ENCODE results near the gene OTOS.

The OTOS gene

GRCh38 chr2:240166761-240167587 is 26.5 kb upstream of the OTOS start:
- no peak for DNase-seq

- DNase-seq, result no peak
These were observed 25.7 kb upstream of the OTOS start for GRCh38 chr2:240166191-240166590.

- no peak for DNase-seq
These were observed 25.2 kb upstream of the OTOS start for GRCh38 chr2:240165661-240166060.

GRCh38 chr2:240165034-240165433 is 24.6 kb upstream of the OTOS start:
- DNase-seq, result no peak

DNA sequence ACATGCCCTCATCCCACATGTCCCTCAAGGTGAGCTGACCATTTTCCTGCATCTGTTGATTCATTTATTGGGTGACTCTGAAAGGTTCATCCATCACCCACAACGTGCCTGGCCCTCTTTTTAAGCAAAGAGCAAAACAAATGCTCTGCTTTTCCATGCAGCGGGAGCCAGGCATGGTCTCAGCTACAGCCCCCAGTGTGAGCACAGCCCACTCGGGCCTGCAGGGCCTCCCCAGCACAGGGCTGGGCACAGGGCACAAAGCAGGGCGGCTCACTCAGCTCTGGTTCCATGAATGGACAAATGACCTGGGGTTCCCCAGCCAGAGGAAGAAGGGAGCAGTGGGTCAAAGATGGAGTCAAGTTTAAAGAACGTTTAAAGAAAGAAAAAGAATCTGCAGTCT is 24.1 kb upstream of the OTOS start:
- no peak for DNase-seq

DNA sequence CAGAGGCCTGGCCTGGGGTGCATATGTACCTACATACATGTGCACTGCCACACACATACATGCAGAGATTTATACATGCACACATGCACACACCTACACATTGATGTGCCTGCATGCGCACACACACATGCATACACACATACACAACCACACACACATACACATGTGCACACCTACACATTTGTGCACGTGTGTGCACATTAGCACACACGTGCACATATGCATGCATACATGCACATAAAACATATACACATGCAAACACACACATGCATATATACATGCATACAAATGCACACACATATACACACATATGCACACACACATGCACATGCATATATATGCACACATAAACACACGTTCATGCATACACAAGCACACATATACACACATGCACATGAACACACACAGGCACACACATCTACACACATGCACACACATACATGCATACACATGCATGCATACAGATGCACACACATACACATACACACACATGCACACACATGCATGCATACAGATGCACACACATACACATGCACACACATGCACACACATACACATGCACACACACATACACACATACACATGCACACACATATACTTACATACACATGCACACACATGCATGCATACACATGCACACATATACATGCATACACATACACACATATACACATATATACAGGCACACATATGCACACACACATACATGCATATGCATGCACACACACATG is 23.6 kb upstream of the OTOS start:
- no peak for DNase-seq

- no peak for DNase-seq
These were observed 22.7 kb upstream of the OTOS start for GRCh38 chr2:240162939-240163714.

DNA sequence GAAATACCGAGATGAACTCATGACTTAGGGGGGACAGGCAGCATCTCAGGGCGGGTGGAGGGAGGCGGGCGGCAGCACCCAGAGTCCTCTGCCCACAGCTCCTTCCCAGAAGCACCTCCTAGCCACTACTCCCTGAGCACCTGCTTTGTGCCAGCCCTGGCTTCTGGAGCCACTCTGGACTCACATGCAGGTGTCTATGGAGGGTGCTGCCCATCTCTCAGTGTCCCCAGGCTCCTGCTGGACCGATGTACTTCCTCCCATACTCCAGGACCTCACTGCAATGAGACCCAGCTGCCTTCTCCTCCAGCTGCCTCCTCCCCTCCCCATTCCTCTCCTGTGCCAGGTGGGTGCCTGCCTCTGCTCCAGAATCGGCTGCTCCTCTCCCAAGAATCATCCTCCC is 22.1 kb upstream of the OTOS start:
- DNase-seq, result no peak

- no peak for DNase-seq
These were observed 21.6 kb upstream of the OTOS start for GRCh38 chr2:240162032-240162431.

GRCh38 chr2:240161087-240161750 is 20.8 kb upstream of the OTOS start:
- DNase-seq, result no peak

- DNase-seq, result no peak
These were observed 20.0 kb upstream of the OTOS start for GRCh38 chr2:240160291-240161086.

GRCh38 chr2:240159251-240159839 is 18.9 kb upstream of the OTOS start:
- no peak for DNase-seq

DNA sequence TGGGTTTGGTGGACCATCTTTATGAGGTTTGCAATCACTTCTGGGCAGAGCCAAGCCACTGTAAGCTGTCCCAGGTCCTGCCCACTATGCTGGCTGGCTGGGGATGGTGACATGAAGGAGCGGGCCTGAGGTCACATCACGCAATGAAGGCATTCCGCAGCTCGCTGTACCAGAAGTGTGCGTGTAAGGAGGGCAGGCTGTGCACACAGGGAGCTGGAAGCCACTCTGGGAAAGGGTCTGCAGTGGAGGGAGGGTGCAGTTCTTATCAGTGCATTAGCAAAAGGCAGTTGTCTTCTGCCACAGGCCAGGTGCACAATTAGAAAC is 16.7 kb upstream of the OTOS start:
- no peak for DNase-seq

GRCh38 chr2:240156435-240157146 is 16.1 kb upstream of the OTOS start:
- no peak for DNase-seq

- no peak for DNase-seq
These were observed 15.4 kb upstream of the OTOS start for GRCh38 chr2:240155745-240156390.

GRCh38 chr2:240155048-240155744 is 14.7 kb upstream of the OTOS start:
- no peak for DNase-seq

DNA sequence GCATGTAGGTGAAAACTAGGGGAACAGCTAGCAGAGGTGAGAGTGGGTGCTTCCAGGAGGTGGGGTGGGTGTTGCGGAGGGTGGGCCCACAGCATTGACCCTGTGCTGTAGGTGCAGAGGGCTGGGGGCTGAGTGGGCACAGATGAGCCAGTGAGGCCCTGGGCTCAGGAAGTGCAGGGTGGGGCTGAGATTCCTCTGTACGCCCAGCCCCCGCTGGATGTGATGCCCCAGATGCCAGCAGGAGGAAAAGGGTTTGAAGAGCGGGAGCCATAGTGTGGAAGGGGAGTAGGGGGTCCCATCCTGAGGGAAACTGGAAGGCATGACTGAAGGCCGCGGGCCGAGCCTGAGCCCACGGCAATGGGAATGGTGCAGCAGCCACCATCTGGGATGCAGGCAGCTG is 14.1 kb upstream of the OTOS start:
- no peak for DNase-seq

- DNase-seq, result no peak
These were observed 13.0 kb upstream of the OTOS start for GRCh38 chr2:240153418-240153817.

DNA sequence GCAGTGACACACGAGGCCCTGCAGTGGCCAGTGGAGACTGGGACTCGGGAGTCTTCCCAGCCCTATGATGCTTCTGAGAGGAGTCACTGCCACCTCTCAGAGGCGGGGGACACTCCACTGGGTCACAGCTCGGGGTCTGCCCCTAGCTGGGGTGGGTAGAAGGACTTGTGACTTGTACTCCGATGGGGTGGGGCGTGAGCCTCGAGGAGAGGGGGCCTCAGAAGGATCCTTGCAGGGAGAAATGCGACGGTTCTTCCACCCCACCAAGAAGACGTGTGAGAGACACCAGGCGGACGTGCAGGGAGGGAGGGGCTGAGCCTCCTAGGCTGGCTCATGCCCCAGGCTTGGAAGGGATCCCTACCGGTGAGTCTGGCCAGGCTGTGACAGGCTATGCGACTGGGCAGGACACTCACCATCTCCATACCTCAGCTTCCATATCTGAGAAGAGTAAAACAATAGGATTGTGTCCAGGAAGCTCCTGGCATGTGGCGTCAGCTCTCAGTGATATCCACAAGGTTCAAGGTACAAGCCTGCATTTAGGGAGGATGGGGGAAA is 11.1 kb upstream of the OTOS start:
- DNase-seq, result no peak
